ENCODE data around the gene CD209.
A peak's percentile ranks its signal among the peaks of the same experiment; 100 is the strongest.
"Not testable (repeated sequence)": the region's sequence is repeated elsewhere in the genome, so short reads cannot be mapped to it uniquely, and the experiment has no call there.

CD209 gene

GRCh38 chr19:7766535-7766934 lies 19.2 kb upstream of the CD209 start:
- DNase-seq = no peak

GRCh38 chr19:7765043-7765442 lies 17.7 kb upstream of the CD209 start:
- not testable (repeated sequence) for DNase-seq

GRCh38 chr19:7764157-7764556 lies 16.8 kb upstream of the CD209 start:
- not testable (repeated sequence) for DNase-seq

- no peak for DNase-seq
These were observed 16.4 kb upstream of the CD209 start for GRCh38 chr19:7763696-7764095.

GRCh38 chr19:7762719-7763293 lies 15.5 kb upstream of the CD209 start, which contains the start of gene CLEC4M:
Gene CLEC4M, plus strand, starts transcription at chr19:7763243. Its CDS starts 24 bp downstream, at chr19:7763267.
- no peak for DNase-seq

GRCh38 chr19:7759156-7759555 lies 11.8 kb upstream of the CD209 start:
- DNase-seq = no peak

- DNase-seq = no peak
These were observed 10.0 kb upstream of the CD209 start for GRCh38 chr19:7757358-7757757.

- no peak for DNase-seq
These were observed 8.9 kb upstream of the CD209 start for GRCh38 chr19:7756258-7756657.

- DNase-seq = peak; percentile 61
These were observed 3.9 kb upstream of the CD209 start for GRCh38 chr19:7751157-7751783.

GRCh38 chr19:7748756-7749155 lies 1.4 kb upstream of the CD209 start:
- peak; percentile 21 for DNase-seq

- DNase-seq = no peak
These were observed 837 bp upstream of the CD209 start for GRCh38 chr19:7748171-7748570.

GRCh38 chr19:7746306-7746705 lies 1.0 kb downstream of the CD209 start:
- not testable (repeated sequence) for DNase-seq

GRCh38 chr19:7744871-7745650 lies 2.3 kb downstream of the CD209 start:
- no peak for DNase-seq

GRCh38 chr19:7744199-7744786 lies 3.0 kb downstream of the CD209 start:
- DNase-seq = no peak

GRCh38 chr19:7743425-7743841 lies 3.9 kb downstream of the CD209 start:
- no peak for DNase-seq

GRCh38 chr19:7742991-7743390 lies 4.3 kb downstream of the CD209 start:
- no peak for DNase-seq

GRCh38 chr19:7742575-7742974 lies 4.8 kb downstream of the CD209 start:
- no peak for DNase-seq

- no peak for DNase-seq
These were observed 6.7 kb downstream of the CD209 start for GRCh38 chr19:7740682-7741054.

GRCh38 chr19:7739801-7740681 lies 7.3 kb downstream of the CD209 start:
- no peak for DNase-seq

GRCh38 chr19:7739211-7739755 lies 8.1 kb downstream of the CD209 start:
- DNase-seq = no peak

- peak; percentile 73 for DNase-seq
These were observed 9.3 kb downstream of the CD209 start for GRCh38 chr19:7738023-7738422.

GRCh38 chr19:7737215-7737614 lies 10.1 kb downstream of the CD209 start:
- DNase-seq = no peak
